Activated CD4-positive, CD25-positive, alpha-beta regulatory T cell (primary cell): ENCODE measurements around the gene SIX5.
A peak's percentile ranks its signal among the peaks of the same experiment; 100 is the strongest.
"Not testable (repeated sequence)": the region's sequence is repeated elsewhere in the genome, so short reads cannot be mapped to it uniquely, and the experiment has no call there.

Source experiments
- DNase-seq, 4 experiments: peaks; one replicate each; lab custom pipeline; 2025; lab: John Stamatoyannopoulos, UW

Gene SIX5

GRCh38 chr19:45754323-45754722 lies 14.7 kb downstream of the SIX5 start:
- no peak for DNase-seq

- no peak for DNase-seq
Observed at GRCh38 chr19:45753548-45753947, 15.5 kb downstream of the SIX5 start.

GRCh38 chr19:45752639-45753038 lies 16.4 kb downstream of the SIX5 start:
- no peak for DNase-seq

- DNase-seq: not testable (repeated sequence)
Observed at GRCh38 chr19:45751483-45751882, 17.6 kb downstream of the SIX5 start.

GRCh38 chr19:45747513-45747912 lies 21.5 kb downstream of the SIX5 start:
- no peak for DNase-seq

GRCh38 chr19:45746866-45747265 lies 22.2 kb downstream of the SIX5 start:
- no peak for DNase-seq

- no peak for DNase-seq
Observed at GRCh38 chr19:45745606-45746005, 23.4 kb downstream of the SIX5 start.

GRCh38 chr19:45742969-45743368 lies 26.1 kb downstream of the SIX5 start:
- no peak for DNase-seq

- DNase-seq: no peak
Observed at GRCh38 chr19:45739498-45740439, 29.3 kb downstream of the SIX5 start.

- no peak for DNase-seq
Observed at GRCh38 chr19:45733160-45733810, 35.8 kb downstream of the SIX5 start, which contains the start of gene MEIOSIN. Gene MEIOSIN, plus strand, starts transcription at chr19:45733439. Its CDS starts 1,938 bp downstream, at chr19:45735377.

- peak; percentile 79 to 87 (median 84) for DNase-seq
Observed at GRCh38 chr19:45730368-45731288, 38.4 kb downstream of the SIX5 start, which contains the start of gene FBXO46. Gene FBXO46, minus strand, starts transcription at chr19:45730896. Its CDS starts 17,401 bp downstream, at chr19:45713495.

GRCh38 chr19:45729800-45730290 lies 39.2 kb downstream of the SIX5 start:
- no peak for DNase-seq

- not testable (repeated sequence) for DNase-seq
Observed at GRCh38 chr19:45728683-45729082, 40.4 kb downstream of the SIX5 start.

- DNase-seq: not testable (repeated sequence)
Observed at GRCh38 chr19:45720065-45720464, 49.0 kb downstream of the SIX5 start.

- DNase-seq: no peak
Observed at GRCh38 chr19:45717983-45718650, 50.9 kb downstream of the SIX5 start.

GRCh38 chr19:45717131-45717982 lies 51.7 kb downstream of the SIX5 start:
- peak; percentile 90 to 96 (median 93) for DNase-seq

GRCh38 chr19:45716359-45717130 lies 52.5 kb downstream of the SIX5 start:
- no peak for DNase-seq

- no peak for DNase-seq
Observed at GRCh38 chr19:45715139-45715538, 53.9 kb downstream of the SIX5 start.
